GM13977 (cell line): ENCODE measurements around the gene SERPINA1.
A peak's percentile ranks its signal among the peaks of the same experiment; 100 is the strongest.

Experiments used
- DNase-seq: peaks from one replicate; pipeline ENCODE4 v3.0.0; 2012; ENCODE audit warnings: low spot score
- CTCF ChIP-seq: IDR thresholded peaks from 2 replicates; pipeline ENCODE4 v1.5.1; 2012; ENCODE audit warnings: mild to moderate bottlenecking, control low read depth; ENCODE audit not compliant: insufficient read depth; ENCODE audit errors: extremely low read depth, missing control alignments
- in situ Hi-C: fragments of 300-500 bp; cut with MboI; formaldehyde crosslinking; loops from one replicate; pipeline ENCODE4 v1.12.0; 2022; ENCODE audit warnings: low sequenced_read_pairs, low pct_unique_long_range_greater_than_20kb, mixed read lengths, inconsistent platforms; ENCODE audit not compliant: unreplicated experiment

Gene SERPINA1

GRCh38 chr14:94388384-94389103 lies at the start of gene SERPINA1:
TSS of gene SERPINA1 (minus strand) at chr14:94388602. CDS start at chr14:94383237, 5,365 bp downstream.
- no peak for TF ChIP-seq CTCF
- DNase-seq = no peak
- in situ Hi-C loops = no loop called here

GRCh38 chr14:94428610-94429009 lies 40.2 kb upstream of the SERPINA1 start:
- TF ChIP-seq CTCF = no peak
- DNase-seq = no peak
- in situ Hi-C loops = no loop called here

GRCh38 chr14:94427016-94427613 lies 38.7 kb upstream of the SERPINA1 start:
- TF ChIP-seq CTCF = no peak
- no peak for DNase-seq
- in situ Hi-C loops = no loop called here

- DNase-seq = no peak
- TF ChIP-seq CTCF = no peak
- in situ Hi-C loops = no loop called here
Measured at GRCh38 chr14:94426526-94426925, 38.1 kb upstream of the SERPINA1 start.

GRCh38 chr14:94424371-94424770 lies 36.0 kb upstream of the SERPINA1 start:
- TF ChIP-seq CTCF = no peak
- DNase-seq = no peak
- in situ Hi-C loops = no loop called here

- in situ Hi-C loops = no loop called here
- DNase-seq = peak; percentile 46
- peak; percentile 86 for TF ChIP-seq CTCF
Measured at GRCh38 chr14:94423453-94424056, 35.2 kb upstream of the SERPINA1 start.
